Medulla oblongata (tissue), 1 donor: Measurements from ENCODE around the gene RBM19.

Experiments
- DNase-seq: peaks from one replicate; pipeline ENCODE4 v3.0.0-alpha.2; 2015; ENCODE audit errors: extremely low spot score

Gene RBM19

GRCh38 chr12:113931517-113931916 lies 34.6 kb downstream of the RBM19 start:
- no peak for DNase-seq

- no peak for DNase-seq
Measured at GRCh38 chr12:113930249-113930648, 35.9 kb downstream of the RBM19 start.

- no peak for DNase-seq
Measured at GRCh38 chr12:113929312-113929989, 36.7 kb downstream of the RBM19 start.

DNA sequence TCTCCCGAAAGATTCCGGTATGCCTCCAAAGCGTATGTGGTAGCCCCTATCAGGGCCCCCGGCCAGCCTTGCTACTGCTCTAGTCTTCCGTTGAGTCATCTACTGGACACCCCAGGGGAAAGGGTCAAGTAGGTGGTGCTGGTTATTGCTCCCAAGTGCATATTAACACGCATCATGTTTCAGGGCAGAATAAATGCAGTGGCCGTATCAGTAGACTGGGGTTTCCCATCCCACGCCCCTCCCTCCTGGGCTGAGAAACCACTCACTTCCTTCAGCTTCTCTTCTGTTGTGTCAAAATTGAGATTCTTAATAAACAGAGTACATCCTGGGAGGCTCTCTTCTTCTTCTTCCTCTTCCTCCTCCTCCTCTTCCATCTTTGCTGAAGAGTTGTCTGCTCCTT lies 39.3 kb downstream of the RBM19 start:
- no peak for DNase-seq

DNA sequence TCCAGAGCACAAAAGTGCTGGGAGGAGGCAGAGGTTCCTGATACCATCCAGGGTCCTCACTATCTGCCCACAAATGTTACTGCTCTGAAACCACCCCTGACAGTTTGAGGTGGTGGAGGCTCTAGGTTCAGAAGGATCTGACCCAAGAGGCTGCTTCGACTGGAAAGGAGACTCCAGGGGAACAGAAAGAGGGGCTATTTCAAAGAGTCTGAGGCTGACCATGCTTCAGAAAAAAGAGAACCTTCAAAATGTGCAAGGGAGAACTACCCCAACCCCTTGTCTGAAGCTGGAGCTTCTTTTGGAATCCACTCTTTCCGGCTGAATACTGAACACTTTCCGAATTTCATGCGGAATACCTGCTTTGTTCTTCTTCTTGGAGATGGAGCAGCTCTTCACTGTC lies 41.8 kb downstream of the RBM19 start:
- no peak for DNase-seq

- no peak for DNase-seq
Measured at GRCh38 chr12:113923251-113923650, 42.9 kb downstream of the RBM19 start.

DNA sequence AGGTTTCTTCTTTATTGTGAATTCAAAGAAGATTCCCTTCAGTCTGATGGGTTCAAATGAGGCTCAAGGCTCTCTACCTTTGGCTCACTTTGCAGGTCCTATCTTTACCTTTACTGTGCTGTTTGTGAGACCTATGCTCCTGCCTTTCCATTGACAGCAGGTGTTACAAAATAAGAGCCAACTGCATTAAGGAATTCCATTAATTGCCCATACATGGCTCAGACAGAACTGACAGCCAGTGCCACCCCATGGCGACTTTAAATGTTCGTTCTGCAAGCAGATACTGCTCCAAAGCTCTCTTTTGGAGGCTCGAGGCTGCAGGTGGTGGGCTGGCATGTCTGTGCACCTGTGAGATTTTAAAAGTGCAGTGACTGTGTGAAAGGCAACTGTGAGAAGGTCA lies 44.7 kb downstream of the RBM19 start:
- DNase-seq, result no peak

GRCh38 chr12:113919791-113920190 lies 46.3 kb downstream of the RBM19 start:
- DNase-seq, result no peak

GRCh38 chr12:113918306-113918705 lies 47.8 kb downstream of the RBM19 start:
- DNase-seq, result no peak

- no peak for DNase-seq
Measured at GRCh38 chr12:113917393-113917792, 48.7 kb downstream of the RBM19 start.

DNA sequence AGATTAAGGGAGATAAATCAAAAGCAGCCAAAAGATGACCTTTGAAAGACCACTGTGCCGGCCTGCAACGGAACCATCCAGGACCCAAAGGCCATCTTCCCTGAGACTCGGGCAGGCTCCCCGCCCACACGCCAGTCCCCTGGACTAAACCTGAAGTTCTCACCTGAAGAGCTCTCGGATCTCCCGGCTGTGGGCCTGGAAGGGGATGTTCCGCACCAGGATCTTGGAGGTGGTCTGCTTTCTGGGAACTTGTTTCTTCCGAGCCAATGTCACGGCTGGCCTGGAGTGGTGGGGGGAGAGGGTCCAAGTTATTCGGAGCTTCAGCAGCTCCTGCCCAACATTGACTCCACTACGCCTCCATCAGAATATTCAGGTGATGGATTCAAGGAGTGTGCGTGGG lies 51.3 kb downstream of the RBM19 start:
- DNase-seq, result no peak

DNA sequence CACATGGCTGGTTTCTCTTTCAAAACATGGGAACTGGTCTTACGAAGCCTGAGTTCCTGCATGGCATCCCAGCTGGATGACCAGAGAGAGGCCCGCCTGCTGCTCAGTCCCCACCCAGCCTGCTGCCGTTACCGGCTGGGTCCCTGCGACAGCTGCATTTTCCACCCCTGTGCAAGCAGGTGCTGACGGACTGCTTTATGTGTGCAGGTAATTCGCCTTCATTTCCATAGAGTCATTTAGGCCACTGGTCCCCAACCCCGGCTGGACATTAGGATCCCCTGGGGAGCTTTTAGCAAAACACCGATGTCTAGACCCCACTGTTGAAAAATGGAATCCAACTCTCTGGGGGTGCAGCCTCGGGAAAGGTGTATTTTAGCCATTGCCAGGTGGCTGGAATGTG lies 51.9 kb downstream of the RBM19 start:
- DNase-seq, result no peak

GRCh38 chr12:113912760-113913329 lies 53.3 kb downstream of the RBM19 start:
- peak; percentile 79 for DNase-seq

GRCh38 chr12:113911971-113912759 lies 54.0 kb downstream of the RBM19 start:
- no peak for DNase-seq

DNA sequence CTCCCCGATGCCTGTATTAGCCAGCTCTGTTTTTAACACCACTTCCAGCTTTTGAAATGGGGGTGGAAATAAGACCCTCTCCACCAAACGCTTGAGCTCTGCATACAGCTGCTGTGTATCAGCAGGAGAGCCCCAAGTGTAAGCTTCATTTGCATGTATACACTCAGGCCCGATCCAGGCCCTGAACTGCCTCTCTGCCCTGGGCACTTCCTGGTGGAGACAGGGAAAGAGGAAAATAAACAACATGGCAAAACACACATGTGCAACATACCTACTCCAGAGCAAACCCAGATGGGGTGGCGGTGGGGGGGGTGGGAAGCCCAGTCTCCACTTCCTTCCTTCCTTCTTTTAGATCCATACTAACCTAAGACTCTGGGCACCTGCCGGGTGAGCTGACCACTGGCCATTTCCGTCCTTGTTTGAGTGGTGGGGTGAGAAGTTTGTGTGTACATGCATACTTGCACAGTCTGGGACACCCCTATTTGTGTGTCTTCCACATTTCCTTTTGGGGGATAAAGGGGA lies 55.3 kb downstream of the RBM19 start:
- DNase-seq, result no peak

DNA sequence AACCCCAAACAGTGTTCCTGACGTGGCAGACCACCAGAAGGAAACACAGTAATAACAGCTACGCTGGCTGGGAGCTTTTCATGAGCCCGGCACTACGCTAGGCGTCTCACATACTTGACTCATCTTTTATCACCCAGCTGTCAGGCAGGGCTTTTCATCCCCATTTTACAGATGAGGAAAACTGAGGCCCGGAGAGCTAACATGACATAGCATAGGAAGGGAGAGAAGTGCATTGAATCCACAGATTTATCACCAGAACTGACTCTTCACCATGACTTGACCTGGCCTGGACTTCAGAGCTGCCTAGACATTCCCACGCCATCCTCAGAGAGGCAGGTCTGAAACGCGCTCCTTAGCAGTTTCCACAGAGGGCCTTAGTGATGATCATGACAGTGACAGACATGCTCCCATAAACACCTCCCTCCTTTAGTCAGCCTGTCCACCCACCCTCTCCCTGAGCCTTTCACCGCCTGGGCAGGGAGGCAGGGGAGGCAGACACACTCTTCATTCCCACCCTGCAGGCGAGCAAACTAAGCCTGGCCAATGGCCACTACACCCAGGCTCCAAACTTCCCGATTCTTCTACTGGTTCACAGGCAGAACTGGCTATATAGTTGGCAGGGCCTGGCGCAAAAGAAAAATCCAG lies 56.2 kb downstream of the RBM19 start:
- DNase-seq, result no peak

- no peak for DNase-seq
Measured at GRCh38 chr12:113908584-113909100, 57.5 kb downstream of the RBM19 start.

GRCh38 chr12:113907446-113908180 lies 58.5 kb downstream of the RBM19 start:
- no peak for DNase-seq

GRCh38 chr12:113906411-113907200 lies 59.5 kb downstream of the RBM19 start:
- DNase-seq, result no peak

DNA sequence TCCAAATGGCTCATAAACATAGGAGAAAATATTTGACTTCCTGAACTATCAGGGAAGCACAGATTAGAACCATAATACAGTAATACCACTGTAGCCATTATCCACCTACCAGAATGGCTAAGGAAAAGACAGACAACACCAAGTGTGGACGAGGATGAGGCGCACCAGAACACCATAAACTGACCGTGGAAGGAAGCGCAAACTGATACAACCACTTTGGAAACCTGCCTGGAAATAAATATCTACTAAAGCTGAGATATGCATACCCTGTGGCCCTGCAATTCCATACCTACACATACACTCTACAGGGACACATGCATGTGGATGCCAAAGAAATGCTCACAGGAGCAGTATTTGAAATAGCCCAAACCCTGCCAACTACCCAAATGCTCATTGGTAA lies 60.3 kb downstream of the RBM19 start:
- DNase-seq, result no peak
